Stimulated activated naive CD8-positive, alpha-beta T cell treated with anti-CD3 and anti-CD28 coated beads, Interleukin-15, amount 100 ng/mL, for 72 hours (primary cell): ENCODE results near the gene MICOS13.
"Not testable (repeated sequence)": the region's sequence is repeated elsewhere in the genome, so short reads cannot be mapped to it uniquely, and the experiment has no call there.

ENCODE experiments used
- ATAC-seq: fragments of 150-1000 bp; cut with Tn5 transposase; 2 replicates; pipeline ENCODE4 v1.10.0; 2021; ENCODE audit warnings: mild to moderate bottlenecking, moderate library complexity
- DNase-seq, 2 donors: peaks; one replicate each; pipeline ENCODE4 v3.0.0; 2021 to 2022
- H3K27ac Mint-ChIP-seq, 2 donors: one replicate each; pipeline ENCODE4 v1.8.0; 2022; ENCODE audit warnings: mild to moderate bottlenecking in 2 of 2, mixed read lengths in 2 of 2, moderate library complexity in 2 of 2
- H3K27me3 Mint-ChIP-seq: one replicate; pipeline ENCODE4 v1.8.0; 2022; ENCODE audit warnings: mixed read lengths
- H3K4me1 Mint-ChIP-seq: one replicate; pipeline ENCODE4 v1.8.0; 2022; ENCODE audit warnings: mild to moderate bottlenecking, mixed read lengths
- H3K4me3 Mint-ChIP-seq, 2 donors: one replicate each; pipeline ENCODE4 v1.8.0; 2022; ENCODE audit warnings: mild to moderate bottlenecking in 2 of 2, mixed read lengths in 2 of 2, moderate library complexity in 1 of 2
- H3K9me3 Mint-ChIP-seq, 2 donors: one replicate each; pipeline ENCODE4 v1.8.0; 2022; ENCODE audit warnings: mixed read lengths in 2 of 2

The MICOS13 gene

GRCh38 chr19:5706876-5707573 lies 26.7 kb upstream of the MICOS13 start:
- no peaks in the 10 kb centered on the region for H3K27me3 Mint-ChIP-seq
- DNase-seq (no peak), ATAC-seq (no peak)
- peak overlapping the region in 1 of 2 donors; percentile 63 for H3K27ac Mint-ChIP-seq
- H3K9me3 Mint-ChIP-seq = no peaks in the 10 kb centered on the region
- no peak overlapping the region for H3K4me3 Mint-ChIP-seq
- H3K4me1 Mint-ChIP-seq = no peaks in the 10 kb centered on the region

- DNase-seq (no peak), ATAC-seq (no peak)
- H3K4me3 Mint-ChIP-seq = no peak overlapping the region
- H3K27ac Mint-ChIP-seq = peak overlapping the region in 1 of 2 donors; percentile 27
- no peaks in the 10 kb centered on the region for H3K9me3 Mint-ChIP-seq
- H3K4me1 Mint-ChIP-seq = peaks cover 6% of the 10 kb centered on the region
- no peaks in the 10 kb centered on the region for H3K27me3 Mint-ChIP-seq
Measured at GRCh38 chr19:5705552-5705951, 25.2 kb upstream of the MICOS13 start.

GRCh38 chr19:5703819-5704818 lies 23.8 kb upstream of the MICOS13 start:
- Mint-ChIP-seq H3K27ac (peak overlapping the region in 1 of 2 donors; percentile 86), H3K4me3 (no peak overlapping the region), H3K4me1 (peaks cover 6% of the 10 kb centered on the region), H3K9me3 (no peaks in the 10 kb centered on the region), H3K27me3 (no peaks in the 10 kb centered on the region)
- peak; percentile 8 for ATAC-seq
- no peak for DNase-seq

- peak overlapping the region in 1 of 2 donors; percentile 97 for H3K27ac Mint-ChIP-seq
- H3K9me3 Mint-ChIP-seq, ATAC-seq, H3K4me3 Mint-ChIP-seq, H3K27me3 Mint-ChIP-seq, DNase-seq: not testable (repeated sequence)
- peaks cover 15% of the 10 kb centered on the region for H3K4me1 Mint-ChIP-seq
Measured at GRCh38 chr19:5702053-5702410, 21.7 kb upstream of the MICOS13 start.

GRCh38 chr19:5700455-5701092 lies 20.3 kb upstream of the MICOS13 start:
- Mint-ChIP-seq H3K9me3 (no peaks in the 10 kb centered on the region), H3K27ac (peak overlapping the region in 1 of 2 donors; percentile 27), H3K4me3 (no peak overlapping the region), H3K4me1 (peaks cover 19% of the 10 kb centered on the region), H3K27me3 (no peaks in the 10 kb centered on the region)
- DNase-seq (no peak), ATAC-seq (no peak)

GRCh38 chr19:5698635-5699422 lies 18.5 kb upstream of the MICOS13 start:
- H3K27ac Mint-ChIP-seq = peak overlapping the region in 1 of 2 donors; percentile 59
- H3K9me3 Mint-ChIP-seq = no peaks in the 10 kb centered on the region
- ATAC-seq = no peak
- no peak overlapping the region for H3K4me3 Mint-ChIP-seq
- peaks cover 36% of the 10 kb centered on the region for H3K4me1 Mint-ChIP-seq
- no peak for DNase-seq
- no peaks in the 10 kb centered on the region for H3K27me3 Mint-ChIP-seq

- Mint-ChIP-seq H3K27ac (peak overlapping the region in 1 of 2 donors; percentile 59), H3K27me3 (no peaks in the 10 kb centered on the region), H3K4me1 (peaks cover 44% of the 10 kb centered on the region), H3K4me3 (no peak overlapping the region), H3K9me3 (no peaks in the 10 kb centered on the region)
- ATAC-seq = no peak
- no peak for DNase-seq
Measured at GRCh38 chr19:5697890-5698634, 17.7 kb upstream of the MICOS13 start.

GRCh38 chr19:5697022-5697889 lies 16.9 kb upstream of the MICOS13 start:
- peaks cover 52% of the 10 kb centered on the region for H3K4me1 Mint-ChIP-seq
- H3K27ac Mint-ChIP-seq = peak overlapping the region in 1 of 2 donors; percentile 89
- DNase-seq (no peak), ATAC-seq (no peak)
- H3K27me3 Mint-ChIP-seq = no peaks in the 10 kb centered on the region
- no peak overlapping the region for H3K4me3 Mint-ChIP-seq
- H3K9me3 Mint-ChIP-seq = no peaks in the 10 kb centered on the region

- DNase-seq (no peak), ATAC-seq (no peak)
- H3K4me1 Mint-ChIP-seq = peaks cover 55% of the 10 kb centered on the region
- H3K27me3 Mint-ChIP-seq = no peaks in the 10 kb centered on the region
- no peak overlapping the region for H3K4me3 Mint-ChIP-seq
- peak overlapping the region in 1 of 2 donors; percentile 89 for H3K27ac Mint-ChIP-seq
- no peaks in the 10 kb centered on the region for H3K9me3 Mint-ChIP-seq
Measured at GRCh38 chr19:5696196-5697021, 16.1 kb upstream of the MICOS13 start.

GRCh38 chr19:5695649-5696195 lies 15.4 kb upstream of the MICOS13 start:
- DNase-seq = no peak
- Mint-ChIP-seq H3K27me3 (no peaks in the 10 kb centered on the region), H3K27ac (peak overlapping the region in 1 of 2 donors; percentile 54), H3K9me3 (no peaks in the 10 kb centered on the region), H3K4me1 (peaks cover 58% of the 10 kb centered on the region), H3K4me3 (peak overlapping the region in 1 of 2 donors; percentile 31)
- no peak for ATAC-seq

GRCh38 chr19:5694956-5695648 lies 14.8 kb upstream of the MICOS13 start:
- Mint-ChIP-seq H3K27me3 (no peaks in the 10 kb centered on the region), H3K4me1 (peaks cover 65% of the 10 kb centered on the region), H3K4me3 (peak overlapping the region in 1 of 2 donors; percentile 31), H3K9me3 (no peaks in the 10 kb centered on the region), H3K27ac (peak overlapping the region in 1 of 2 donors; percentile 95)
- ATAC-seq = no peak
- DNase-seq = no peak

- no peak for DNase-seq
- Mint-ChIP-seq H3K9me3 (no peaks in the 10 kb centered on the region), H3K27ac (peak overlapping the region; percentile 46 to 99), H3K4me3 (peak overlapping the region; percentile 12 to 99), H3K27me3 (no peaks in the 10 kb centered on the region), H3K4me1 (peaks cover 71% of the 10 kb centered on the region)
- no peak for ATAC-seq
Measured at GRCh38 chr19:5694167-5694955, 14.0 kb upstream of the MICOS13 start.
